HepG2 (cell line): ENCODE data around the gene BCAN. TPM values are rescaled to one million over a fixed set of nuclear protein-coding genes. Genes with fewer than 3 reads are reported as not detected.

Experiments
- ATAC-seq: fragments of 200-7000 bp; cut with Tn5 transposase; 3 replicates; pipeline ENCODE4 v1.9.1; 2020; ENCODE audit warnings: mild to moderate bottlenecking, moderate library complexity
- BruUV-seq: library from RNA; stranded (reverse); fragments of 400-500 nt; replicated peaks from 2 replicates; lab custom pipeline; 2021; lab: Mats Ljungman, UMichigan
- CTCF ChIA-PET: fragments of 300-600 bp; formaldehyde crosslinking; extraction: SDS; loops from one replicate; lab custom pipeline; 2021; ENCODE audit warnings: low total read pairs, inconsistent platforms, low intra/inter-chr PET ratio; lab: Yijun Ruan, JAX
- POLR2A ChIA-PET: fragments of 350-600 bp; sonication (Branson Sonifier 250); formaldehyde crosslinking; loops from one replicate; lab custom pipeline; 2020; ENCODE audit warnings: antibody characterized with exemption, inconsistent platforms; lab: Yijun Ruan, JAX
- DNase-seq: peaks from one replicate; pipeline ENCODE4 v3.0.0-alpha.2; 2015; ENCODE audit warnings: low spot score
- FAIRE-seq: peaks from 3 replicates; lab custom pipeline; 2011; peaks lifted over from hg19 to GRCh38; lab: Jason Lieb, UNC
- H2AFZ ChIP-seq: one replicate; pipeline ENCODE4 v1.6.1; 2011; ENCODE audit warnings: low read length, inconsistent platforms
- H3K27ac ChIP-seq: fragments of 300-600 bp; 3 replicates; pipeline ENCODE4 v1.8.0; 2011; ENCODE audit warnings: mixed run types, mild to moderate bottlenecking, mixed read lengths, low read length, inconsistent platforms; ENCODE audit not compliant: insufficient read depth; ENCODE audit errors: extremely low read length
- H3K27me3 ChIP-seq, 2 experiments: fragments of 200-600 bp in 1 of 2; 2 replicates in 1 of 2; 3 replicates in 1 of 2; pipeline versions ENCODE4 v1.6.0 to v1.8.0; 2011; ENCODE audit warnings: low read length in 2 of 2, mild to moderate bottlenecking in 2 of 2, moderate library complexity in 2 of 2, inconsistent platforms in 1 of 2; ENCODE audit not compliant: insufficient read depth in 2 of 2, control insufficient read depth in 1 of 2
- H3K36me3 ChIP-seq, 2 experiments: fragments of 200-600 bp in 1 of 2; replicated peaks in 1 of 2; 2 replicates in 1 of 2; 3 replicates in 1 of 2; pipeline versions ENCODE4 v1.5.1 to v1.8.0; 2011; ENCODE audit warnings: low read length in 2 of 2, inconsistent platforms in 1 of 2; ENCODE audit not compliant: insufficient read depth in 2 of 2, control insufficient read depth in 1 of 2
- H3K4me1 ChIP-seq: 2 replicates; pipeline ENCODE4 v1.5.1; 2012; ENCODE audit warnings: low read length, inconsistent platforms; ENCODE audit not compliant: insufficient read depth
- H3K4me2 ChIP-seq: 2 replicates; pipeline ENCODE4 v1.6.0; 2011; ENCODE audit warnings: low read depth, low read length, inconsistent platforms
- H3K4me3 ChIP-seq, 3 experiments: fragments of 200-600 bp in 1 of 3; sonication (generic), shearing (Covaris generic) in 1 of 3; replicated peaks in 1 of 3; 2 replicates each; pipeline ENCODE4 v1.5.1; 2011 to 2016; ENCODE audit warnings: low read length in 3 of 3, inconsistent platforms in 2 of 3, low read depth in 2 of 3, mild to moderate bottlenecking in 2 of 3, control low read depth in 1 of 3, mixed read lengths in 1 of 3; ENCODE audit not compliant: insufficient read depth in 1 of 3
- H3K79me2 ChIP-seq: one replicate; pipeline ENCODE4 v1.6.1; 2011; ENCODE audit warnings: low read length, inconsistent platforms; ENCODE audit not compliant: insufficient read depth
- H3K9ac ChIP-seq: 2 replicates; pipeline ENCODE4 v1.6.0; 2011; ENCODE audit warnings: mild to moderate bottlenecking, low read depth, low read length, inconsistent platforms; ENCODE audit not compliant: insufficient read depth
- H3K9me3 ChIP-seq: 2 replicates; pipeline ENCODE4 v1.5.1; 2012; ENCODE audit warnings: mild to moderate bottlenecking, low read length
- H4K20me1 ChIP-seq: 2 replicates; pipeline ENCODE4 v1.6.0; 2011; ENCODE audit warnings: inconsistent platforms, mild to moderate bottlenecking, low read length, moderate library complexity; ENCODE audit not compliant: insufficient read depth
- AGO2 ChIP-seq: fragments of 200-400 bp; formaldehyde crosslinking; optimal IDR thresholded peaks from 2 replicates; pipeline ENCODE3; 2017; ENCODE audit warnings: mild to moderate bottlenecking, low read depth, low read length, moderate library complexity
- CCAR2 ChIP-seq: fragments of 200-400 bp; formaldehyde crosslinking; optimal IDR thresholded peaks from 2 replicates; pipeline ENCODE3; 2018; ENCODE audit warnings: low read depth, mild to moderate bottlenecking, low read length, moderate library complexity
- CENPX ChIP-seq: sonication (generic); formaldehyde crosslinking; IDR thresholded peaks from 2 replicates; pipeline ENCODE4 v1.9.0; 2021; ENCODE audit warnings: mild to moderate bottlenecking, missing genetic modification reagents, moderate library complexity
- FOXK1 ChIP-seq: sonication (generic); formaldehyde crosslinking; IDR thresholded peaks from 2 replicates; pipeline ENCODE4 v1.4.0; 2020; ENCODE audit warnings: low read depth, missing genetic modification reagents, borderline replicate concordance
- MAFF ChIP-seq: IDR thresholded peaks from 2 replicates; pipeline ENCODE4 v1.6.1; 2011; ENCODE audit warnings: low read depth, low read length, improper control_type of control experiment
- NCOA1 ChIP-seq: sonication (generic); formaldehyde crosslinking; IDR thresholded peaks from 2 replicates; pipeline ENCODE4 v1.9.0; 2021; ENCODE audit warnings: missing genetic modification reagents
- ZC3H4 ChIP-seq: sonication (generic); formaldehyde crosslinking; IDR thresholded peaks from 2 replicates; pipeline ENCODE4 v1.4.0; 2020; ENCODE audit warnings: missing genetic modification reagents, borderline replicate concordance
- ZNF234 ChIP-seq: sonication (generic); formaldehyde crosslinking; conservative IDR thresholded peaks from 2 replicates; pipeline ENCODE4 v1.5.1; 2020; ENCODE audit warnings: mild to moderate bottlenecking, missing genetic modification reagents
- ZNF263 ChIP-seq: sonication (generic); formaldehyde crosslinking; IDR thresholded peaks from 2 replicates; pipeline ENCODE4 v1.4.0; 2020; ENCODE audit warnings: missing genetic modification reagents
- ZNF564 ChIP-seq: sonication (generic); formaldehyde crosslinking; IDR thresholded peaks from 2 replicates; pipeline ENCODE4 v1.8.1; 2023; ENCODE audit warnings: mild to moderate bottlenecking, missing genetic modification reagents
- ZNF576 ChIP-seq: sonication (generic); formaldehyde crosslinking; IDR thresholded peaks from 2 replicates; pipeline ENCODE4 v1.4.0; 2020; ENCODE audit warnings: mild to moderate bottlenecking, missing genetic modification reagents
- WGBS: methylation state at CpG from one replicate; pipeline ENCODE4 v1.1.6; 2017; ENCODE audit warnings: low lambda C conversion rate; 5-methylcytosine and 5-hydroxymethylcytosine counted together
- in situ Hi-C: cut with HindIII; loops from 2 replicates; pipeline ENCODE4 v1.10.0; 2017; ENCODE audit warnings: low pct_unique_long_range_greater_than_20kb; ENCODE audit not compliant: extremely low pct_ligation_motif_present
- intact Hi-C: fragments of 100-400 bp; cut with micrococcal nuclease; formaldehyde crosslinking; loops from one replicate; pipeline ENCODE4 v1.10.0; 2022; ENCODE audit not compliant: unreplicated experiment
- polyA plus RNA-seq, 8 experiments: library from polyadenylated mRNA; depleted of rRNA in 3 of 8; stranded (reverse) in 7 of 8; unstranded in 1 of 8; fragments of >200 nt; fragmentation: Illumina TruSeq in 4 of 8; extraction: Trizol in 4 of 8; gene quantifications; 2 replicates each; pipeline versions ENCODE4 v1.2.1 to v1.2.3, GENCODE V29; 2011 to 2016; ENCODE audit warnings: low read depth in 4 of 8, missing spikeins in 1 of 8, mixed read lengths in 1 of 8; ENCODE audit not compliant: insufficient read depth in 1 of 8
- total RNA-seq, 5 experiments: library from RNA; depleted of rRNA; stranded (reverse); fragments of >200 nt; fragmentation: Illumina TruSeq; extraction: Trizol; gene quantifications; 2 replicates each; pipeline ENCODE4 v1.2.3, GENCODE V29; 2016; ENCODE audit warnings: low read depth in 1 of 5

Gene BCAN
- total and polyA plus RNA-seq, 2 of the 13 experiments (the other 11 are each of a cell fraction or from before 2014, with no cell fraction given) = not detected

DNA sequence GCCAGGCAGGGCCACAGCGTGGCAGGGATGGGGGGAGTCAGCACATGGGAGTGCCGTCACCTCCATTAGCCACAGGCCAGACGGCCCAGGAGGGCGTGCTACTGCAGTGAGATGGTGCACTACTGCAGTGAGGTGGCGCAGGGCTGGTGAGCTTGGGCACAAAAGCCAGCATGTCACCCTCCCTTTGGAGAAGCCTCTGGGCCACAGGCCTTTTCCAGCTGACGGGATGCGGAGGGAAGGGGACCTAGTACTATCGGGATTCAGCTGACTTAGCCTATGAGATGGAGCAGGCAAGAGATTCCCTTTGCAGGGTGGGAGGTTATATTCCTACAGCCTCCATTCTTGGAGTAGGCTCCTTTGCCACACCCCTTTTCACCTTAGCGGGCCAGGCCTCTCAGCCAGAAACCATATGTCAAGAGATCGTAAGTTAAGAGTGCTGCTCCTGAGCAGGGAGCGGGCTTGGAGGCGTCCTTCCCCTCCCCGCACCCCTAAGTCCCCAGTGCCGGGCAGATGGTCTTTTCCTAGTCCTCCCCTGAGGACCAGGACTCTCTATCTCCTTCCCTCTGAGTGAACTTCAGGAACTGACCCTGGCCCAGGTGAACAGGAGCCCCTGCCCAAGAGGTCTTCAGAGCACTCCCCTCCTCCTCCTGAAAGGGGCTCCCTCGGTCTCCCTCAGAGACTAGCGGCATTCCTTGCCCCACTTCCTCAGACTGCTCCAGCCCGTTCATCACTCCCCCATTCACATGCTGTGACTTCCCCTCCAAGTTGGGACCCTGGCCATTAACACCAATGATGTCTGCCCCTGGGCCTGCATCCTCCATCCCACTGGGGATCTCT lies 27.1 kb downstream of the BCAN start:
- intact Hi-C loops = loop anchor here (10.0 kb wide), 1 partner anchor 56 kb away; the partner anchor contains the start of genes ISG20L2 and METTL25B
- CTCF ChIA-PET = no interaction called here
- TF ChIP-seq NCOA1 (CRISPR knock-in tag) (no peak), ZNF234 (no peak), FOXK1 (no peak), CCAR2 (no peak), ZNF564 (CRISPR knock-in tag) (no peak), AGO2 (peak; percentile 63), CENPX (CRISPR knock-in tag) (no peak)
- TF ChIP-seq, all 625 proteins: peak for 1
- H3K4me3 ChIP-seq = no peak overlapping the region
- POLR2A ChIA-PET = no interaction called here
- peaks cover 60% of the 10 kb centered on the region for H3K4me1 ChIP-seq
- H3K9ac ChIP-seq = no peak overlapping the region
- ATAC-seq (peak; percentile 18), FAIRE-seq (no peak), DNase-seq (no peak)
- TSS peak; percentile 4 for BruUV-seq
- no peak overlapping the region for H3K4me2 ChIP-seq
- H3K27ac ChIP-seq = no peak overlapping the region
- no peaks in the 10 kb centered on the region for H3K36me3 ChIP-seq
- no peaks in the 10 kb centered on the region for H4K20me1 ChIP-seq
- 67% methylated on average over 13 of the region's 17 CpGs for WGBS
- no peak overlapping the region for H2AFZ ChIP-seq
- no peaks in the 10 kb centered on the region for H3K27me3 ChIP-seq
- in situ Hi-C loops = no loop called here
- H3K9me3 ChIP-seq = no peaks in the 10 kb centered on the region
- H3K79me2 ChIP-seq = no peaks in the 10 kb centered on the region

DNA sequence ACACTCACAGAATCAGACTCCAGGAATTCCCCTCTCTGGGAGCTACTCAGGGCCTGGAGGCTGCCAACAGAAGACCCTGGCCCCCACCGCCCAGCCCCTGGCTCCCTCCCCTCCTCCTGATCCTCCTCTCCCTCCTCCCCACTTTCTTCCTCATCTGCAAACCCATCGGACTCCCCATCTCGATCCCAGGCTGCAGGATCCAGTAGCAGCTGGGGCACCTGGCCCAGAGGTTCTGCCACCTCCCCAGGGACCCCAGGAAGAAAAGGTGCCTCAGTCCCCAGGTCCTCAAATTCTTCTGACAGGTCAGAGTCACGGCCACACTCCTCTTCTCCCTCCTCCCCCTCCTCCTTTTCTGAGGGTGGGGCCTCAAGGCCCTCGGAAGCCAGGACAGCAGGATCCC lies 27.9 kb downstream of the BCAN start:
- Histone ChIP-seq H3K9me3 (no peaks in the 10 kb centered on the region), H3K79me2 (no peaks in the 10 kb centered on the region), H3K27ac (no peak overlapping the region), H3K36me3 (no peaks in the 10 kb centered on the region), H3K9ac (no peak overlapping the region), H3K4me3 (no peak overlapping the region), H4K20me1 (no peaks in the 10 kb centered on the region), H3K4me2 (no peak overlapping the region), H3K4me1 (peaks cover 60% of the 10 kb centered on the region), H2AFZ (no peak overlapping the region), H3K27me3 (no peaks in the 10 kb centered on the region)
- no TSS peak for BruUV-seq
- no peak for FAIRE-seq
- no peak for ATAC-seq
- in situ Hi-C loops = no loop called here
- ChIA-PET CTCF (no interaction called here), POLR2A (interaction anchor here (9.1 kb wide), 1 partner anchor 7 kb away, joined by 189 read pairs; no protein-coding TSS in a partner anchor)
- WGBS = 36% methylated on average over 4 of the region's 5 CpGs
- TF ChIP-seq ZNF263 (CRISPR knock-in tag) (peak; percentile 75), MAFF (no peak), ZNF576 (CRISPR knock-in tag) (no peak), ZC3H4 (no peak)
- intact Hi-C loops = loop anchor here (10.0 kb wide), 1 partner anchor 55 kb away; the partner anchor contains the start of genes ISG20L2 and METTL25B
- DNase-seq = no peak
